ENCODE measurements around the gene ANGPTL8.

The ANGPTL8 gene

GRCh38 chr19:11261971-11262839, 22.8 kb downstream of the ANGPTL8 start, which contains the start of gene DOCK6:
Gene DOCK6 (minus strand): TSS chr19:11262524. CDS start chr19:11262440, 84 bp downstream.
- peak within 1 kb of the TSS; percentile 95 for H2AK5ac ChIP-seq (ENCODE audit: low read depth, low read length)
- H2AFZ ChIP-seq (ENCODE audit: low read length) = peak within 1 kb of the TSS; percentile 91
- no CpG with 5 or more reads among the region's 91 CpGs for WGBS, 2 donors (ENCODE audit: extremely low coverage in 2 of 2, insufficient read length in 2 of 2, insufficient replicate concordance in 1 of 2)
- peak; percentile 35 for DNase-seq (ENCODE audit: low spot score)
- peak within 1 kb of the TSS; percentile 82 for H3K4me2 ChIP-seq (ENCODE audit: insufficient read depth, low read length, poor library complexity, severe bottlenecking)
- H3K4ac ChIP-seq (ENCODE audit: low read length) = peak within 1 kb of the TSS; percentile 53
- no peak within 1 kb of the TSS for H4K8ac ChIP-seq (ENCODE audit: low read depth, low read length)
- peak within 1 kb of the TSS; percentile 56 for H3K14ac ChIP-seq (ENCODE audit: low read length)
- peaks cover 2% of the 10 kb centered on the region for H3K79me1 ChIP-seq (ENCODE audit: low read depth, low read length)
- no peak within 1 kb of the TSS for H2BK120ac ChIP-seq (ENCODE audit: low read depth, low read length)
- H3K27ac ChIP-seq (replicated peaks; ENCODE audit: low read length) = no peak within 1 kb of the TSS
- H3K23ac ChIP-seq (ENCODE audit: low read depth, low read length, poor library complexity) = peak within 1 kb of the TSS; percentile 43
- H3K9me3 ChIP-seq (replicated peaks in 1 of 2; ENCODE audit: control insufficient read depth in 2 of 2, insufficient read depth in 1 of 2, low read depth in 1 of 2, low read length in 2 of 2) = no peaks in the 10 kb centered on the region
- no peaks in the 10 kb centered on the region for H3K27me3 ChIP-seq (ENCODE audit: control insufficient read depth in 3 of 3, insufficient read depth in 3 of 3, low read depth in 1 of 3, low read length in 3 of 3)
- H4K91ac ChIP-seq (ENCODE audit: low read depth, low read length, poor library complexity) = no peak within 1 kb of the TSS
- H3K9ac ChIP-seq (ENCODE audit: low read depth, low read length, poor library complexity) = peak within 1 kb of the TSS; percentile 56
- H3K36me3 ChIP-seq (replicated peaks in 1 of 2; ENCODE audit: control insufficient read depth in 2 of 2, insufficient read depth in 2 of 2, low read length in 2 of 2) = no peaks in the 10 kb centered on the region
- peak within 1 kb of the TSS; percentile 92 for H3K18ac ChIP-seq (ENCODE audit: low read length)
- no peak within 1 kb of the TSS for H2BK12ac ChIP-seq (ENCODE audit: low read length)
- H3K4me1 ChIP-seq (ENCODE audit: control insufficient read depth in 2 of 2, insufficient read depth in 1 of 2, low read depth in 1 of 2, low read length in 2 of 2) = peaks cover 2 to 3% of the 10 kb centered on the region in 2 donors
- peak within 1 kb of the TSS; percentile 77 to 82 for H3K4me3 ChIP-seq (ENCODE audit: low read length in 2 of 2)
- no peak within 1 kb of the TSS for H2BK5ac ChIP-seq (ENCODE audit: low read length)
- peak within 1 kb of the TSS; percentile 81 for H2BK15ac ChIP-seq (ENCODE audit: low read length)

GRCh38 chr19:11263726-11264125, 24.3 kb downstream of the ANGPTL8 start:
- H3K14ac ChIP-seq (ENCODE audit: low read length) = no peak overlapping the region
- H3K4me2 ChIP-seq (ENCODE audit: insufficient read depth, low read length, poor library complexity, severe bottlenecking) = no peak overlapping the region
- DNase-seq (ENCODE audit: low spot score) = no peak
- H2AK5ac ChIP-seq (ENCODE audit: low read depth, low read length) = peak overlapping the region; percentile 40
- no peaks in the 10 kb centered on the region for H3K9me3 ChIP-seq (replicated peaks in 1 of 2; ENCODE audit: control insufficient read depth in 2 of 2, insufficient read depth in 1 of 2, low read depth in 1 of 2, low read length in 2 of 2)
- H4K8ac ChIP-seq (ENCODE audit: low read depth, low read length) = no peak overlapping the region
- H4K91ac ChIP-seq (ENCODE audit: low read depth, low read length, poor library complexity) = no peak overlapping the region
- H2BK5ac ChIP-seq (ENCODE audit: low read length) = no peak overlapping the region
- H3K4me1 ChIP-seq (ENCODE audit: control insufficient read depth in 2 of 2, insufficient read depth in 1 of 2, low read depth in 1 of 2, low read length in 2 of 2) = peaks cover 2 to 3% of the 10 kb centered on the region in 2 donors
- no peak overlapping the region for H3K4ac ChIP-seq (ENCODE audit: low read length)
- no peak overlapping the region for H3K4me3 ChIP-seq (ENCODE audit: low read length in 2 of 2)
- H2BK12ac ChIP-seq (ENCODE audit: low read length) = no peak overlapping the region
- WGBS, 2 donors (ENCODE audit: extremely low coverage in 2 of 2, insufficient read length in 2 of 2, insufficient replicate concordance in 1 of 2) = no CpG with 5 or more reads among the region's 6 CpGs
- H2AFZ ChIP-seq (ENCODE audit: low read length) = no peak overlapping the region
- H3K9ac ChIP-seq (ENCODE audit: low read depth, low read length, poor library complexity) = no peak overlapping the region
- H3K18ac ChIP-seq (ENCODE audit: low read length) = no peak overlapping the region
- no peak overlapping the region for H2BK15ac ChIP-seq (ENCODE audit: low read length)
- no peak overlapping the region for H3K27ac ChIP-seq (replicated peaks; ENCODE audit: low read length)
- H3K79me1 ChIP-seq (ENCODE audit: low read depth, low read length) = peaks cover 2% of the 10 kb centered on the region
- H3K23ac ChIP-seq (ENCODE audit: low read depth, low read length, poor library complexity) = no peak overlapping the region
- H3K27me3 ChIP-seq (ENCODE audit: control insufficient read depth in 3 of 3, insufficient read depth in 3 of 3, low read depth in 1 of 3, low read length in 3 of 3) = no peaks in the 10 kb centered on the region
- no peak overlapping the region for H2BK120ac ChIP-seq (ENCODE audit: low read depth, low read length)
- no peaks in the 10 kb centered on the region for H3K36me3 ChIP-seq (replicated peaks in 1 of 2; ENCODE audit: control insufficient read depth in 2 of 2, insufficient read depth in 2 of 2, low read length in 2 of 2)

- Histone ChIP-seq H2BK15ac (ENCODE audit: low read length) (no peak overlapping the region), H3K27me3 (ENCODE audit: control insufficient read depth in 3 of 3, insufficient read depth in 3 of 3, low read depth in 1 of 3, low read length in 3 of 3) (no peaks in the 10 kb centered on the region), H3K14ac (ENCODE audit: low read length) (no peak overlapping the region), H2AK5ac (ENCODE audit: low read depth, low read length) (peak overlapping the region; percentile 20), H3K18ac (ENCODE audit: low read length) (peak overlapping the region; percentile 1), H3K4me2 (ENCODE audit: insufficient read depth, low read length, poor library complexity, severe bottlenecking) (no peak overlapping the region), H3K4me1 (ENCODE audit: control insufficient read depth in 2 of 2, insufficient read depth in 1 of 2, low read depth in 1 of 2, low read length in 2 of 2) (peaks cover 3 to 7% of the 10 kb centered on the region in 2 donors), H4K8ac (ENCODE audit: low read depth, low read length) (no peak overlapping the region), H2BK12ac (ENCODE audit: low read length) (no peak overlapping the region), H3K9me3 (replicated peaks in 1 of 2; ENCODE audit: control insufficient read depth in 2 of 2, insufficient read depth in 1 of 2, low read depth in 1 of 2, low read length in 2 of 2) (no peaks in the 10 kb centered on the region), H3K27ac (replicated peaks; ENCODE audit: low read length) (no peak overlapping the region), H3K23ac (ENCODE audit: low read depth, low read length, poor library complexity) (no peak overlapping the region), H3K9ac (ENCODE audit: low read depth, low read length, poor library complexity) (no peak overlapping the region), H3K79me1 (ENCODE audit: low read depth, low read length) (peaks cover 2% of the 10 kb centered on the region), H4K91ac (ENCODE audit: low read depth, low read length, poor library complexity) (no peak overlapping the region), H3K36me3 (replicated peaks in 1 of 2; ENCODE audit: control insufficient read depth in 2 of 2, insufficient read depth in 2 of 2, low read length in 2 of 2) (no peaks in the 10 kb centered on the region), H2BK5ac (ENCODE audit: low read length) (no peak overlapping the region), H2BK120ac (ENCODE audit: low read depth, low read length) (no peak overlapping the region), H3K4me3 (ENCODE audit: low read length in 2 of 2) (no peak overlapping the region), H2AFZ (ENCODE audit: low read length) (peak overlapping the region; percentile 12), H3K4ac (ENCODE audit: low read length) (no peak overlapping the region)
- DNase-seq (ENCODE audit: low spot score) = no peak
- WGBS, 2 donors (ENCODE audit: extremely low coverage in 2 of 2, insufficient read length in 2 of 2, insufficient replicate concordance in 1 of 2) = no CpG with 5 or more reads among the region's 19 CpGs
Measured at GRCh38 chr19:11264452-11265176, 25.2 kb downstream of the ANGPTL8 start.
